Tibial nerve (tissue), 4 donors: ENCODE measurements around the gene CFAP46. TPM values are rescaled to one million over a fixed set of nuclear protein-coding genes. Genes with fewer than 3 reads are reported as not detected.

Experiments
- DNase-seq, 2 donors: peaks; one replicate each; pipeline ENCODE4 v3.0.0-alpha.2; 2019; ENCODE audit warnings: low spot score in 2 of 2
- H3K27ac ChIP-seq, 4 donors: fragments of 200-600 bp; sonication (generic) in 3 of 4; one replicate each; pipeline ENCODE4 v1.5.1; 2017 to 2019; ENCODE audit warnings: mild to moderate bottlenecking in 1 of 4
- H3K27me3 ChIP-seq, 2 donors: fragments of 200-600 bp; sonication (generic) in 1 of 2; one replicate each; pipeline versions ENCODE4 v1.5.1 to v1.6.0; 2017 to 2019
- H3K36me3 ChIP-seq, 3 donors: fragments of 200-600 bp; sonication (generic); one replicate each; pipeline ENCODE4 v1.5.1; 2018 to 2019
- H3K4me1 ChIP-seq, 4 donors: fragments of 200-600 bp; sonication (generic) in 3 of 4; one replicate each; pipeline ENCODE4 v1.5.1; 2017 to 2019
- H3K4me3 ChIP-seq, 4 donors: fragments of 200-600 bp; sonication (generic) in 3 of 4; one replicate each; pipeline ENCODE4 v1.5.1; 2017 to 2019; ENCODE audit warnings: mild to moderate bottlenecking in 1 of 4, moderate library complexity in 1 of 4
- H3K9me3 ChIP-seq, 4 donors: fragments of 200-600 bp; sonication (generic) in 3 of 4; one replicate each; pipeline ENCODE4 v1.5.1; 2017 to 2019
- EP300 ChIP-seq, 2 donors: sonication (generic); formaldehyde crosslinking; IDR thresholded peaks; one replicate each; pipeline ENCODE4 v1.6.1; 2017; ENCODE audit warnings: antibody characterized with exemption in 2 of 2, mild to moderate bottlenecking in 1 of 2
- POLR2A ChIP-seq, 2 donors: fragments of 450-650 bp; IDR thresholded peaks; one replicate each; pipeline ENCODE4 v1.6.1; 2017; ENCODE audit warnings: antibody characterized with exemption in 2 of 2, mild to moderate bottlenecking in 2 of 2, moderate library complexity in 2 of 2
- WGBS, 2 donors: methylation state at CpG; one replicate each; pipeline ENCODE4 v1.1.5; 2018; 5-methylcytosine and 5-hydroxymethylcytosine counted together
- total RNA-seq, 4 donors: library from RNA; depleted of rRNA; stranded (reverse); fragments of >200 nt; gene quantifications; one replicate each; pipeline ENCODE4 v1.1.0, GENCODE V29; 2016
- TF ChIP-seq, protein P1 (sequence below), 5 experiments: fragments of 200-600 bp in 3 of 5; fragments of 450-650 bp in 2 of 5; sonication (generic) in 3 of 5; IDR thresholded peaks; one replicate each; pipeline ENCODE4 v1.5.1; 2016 to 2019; ENCODE audit warnings: antibody characterized with exemption in 5 of 5, mild to moderate bottlenecking in 3 of 5, moderate library complexity in 2 of 5

CFAP46 gene
- total RNA-seq, 4 donors from 2014 or later: 0.90 to 1.4 TPM; not detected in 2

DNA sequence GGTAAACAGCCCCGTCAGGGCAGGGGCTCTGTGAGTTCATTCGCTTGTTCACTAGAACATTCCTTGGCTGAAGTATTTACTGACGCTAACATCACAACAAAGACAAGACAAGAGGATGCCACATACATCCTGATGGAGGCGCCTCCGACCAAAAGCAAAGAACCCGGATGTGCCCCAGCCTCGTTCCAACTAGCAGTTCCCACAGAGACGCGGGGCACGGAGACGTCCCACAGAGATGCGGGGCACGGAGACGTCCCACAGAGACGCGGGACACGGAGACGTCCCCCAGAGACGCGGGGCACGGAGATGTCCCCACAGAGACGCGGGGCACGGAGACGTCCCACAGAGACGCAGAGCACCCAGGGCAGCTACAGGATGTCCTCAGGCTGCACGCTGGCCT is 35.4 kb upstream of the CFAP46 start:
- 66 to 79% methylated on average over 27 of the region's 27 CpGs for WGBS, 2 donors
- TF ChIP-seq POLR2A (IDR thresholded peaks at IDR 0.05) (no peak), EP300 (IDR thresholded peaks at IDR 0.05) (no peak)
- TF ChIP-seq, protein P1, sequence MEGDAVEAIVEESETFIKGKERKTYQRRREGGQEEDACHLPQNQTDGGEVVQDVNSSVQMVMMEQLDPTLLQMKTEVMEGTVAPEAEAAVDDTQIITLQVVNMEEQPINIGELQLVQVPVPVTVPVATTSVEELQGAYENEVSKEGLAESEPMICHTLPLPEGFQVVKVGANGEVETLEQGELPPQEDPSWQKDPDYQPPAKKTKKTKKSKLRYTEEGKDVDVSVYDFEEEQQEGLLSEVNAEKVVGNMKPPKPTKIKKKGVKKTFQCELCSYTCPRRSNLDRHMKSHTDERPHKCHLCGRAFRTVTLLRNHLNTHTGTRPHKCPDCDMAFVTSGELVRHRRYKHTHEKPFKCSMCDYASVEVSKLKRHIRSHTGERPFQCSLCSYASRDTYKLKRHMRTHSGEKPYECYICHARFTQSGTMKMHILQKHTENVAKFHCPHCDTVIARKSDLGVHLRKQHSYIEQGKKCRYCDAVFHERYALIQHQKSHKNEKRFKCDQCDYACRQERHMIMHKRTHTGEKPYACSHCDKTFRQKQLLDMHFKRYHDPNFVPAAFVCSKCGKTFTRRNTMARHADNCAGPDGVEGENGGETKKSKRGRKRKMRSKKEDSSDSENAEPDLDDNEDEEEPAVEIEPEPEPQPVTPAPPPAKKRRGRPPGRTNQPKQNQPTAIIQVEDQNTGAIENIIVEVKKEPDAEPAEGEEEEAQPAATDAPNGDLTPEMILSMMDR (IDR thresholded peaks at IDR 0.05): no peak

DNA sequence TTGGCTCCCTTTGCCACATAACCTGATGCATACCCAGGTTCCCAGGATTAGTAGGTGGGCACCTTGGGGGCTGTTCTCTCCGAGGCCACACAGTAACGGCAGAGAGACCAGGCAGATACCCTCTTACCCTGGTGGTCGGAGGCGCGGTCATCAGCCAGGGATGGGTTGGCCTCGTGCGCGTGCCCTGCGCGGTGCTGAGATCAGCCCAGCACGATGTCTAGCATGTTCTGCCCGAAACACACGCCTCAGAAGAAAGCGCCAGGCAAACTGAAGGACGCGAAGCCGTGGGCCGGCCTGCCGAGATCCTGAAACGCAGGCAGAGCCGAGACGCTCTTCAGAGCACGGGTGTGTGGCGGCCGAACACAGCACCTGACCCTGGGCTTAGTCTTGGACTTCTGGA is 34.7 kb upstream of the CFAP46 start:
- peaks cover 0 to 36% of the 10 kb centered on the region in 2 donors for H3K27me3 ChIP-seq
- no peak overlapping the region for H3K4me3 ChIP-seq
- H3K4me1 ChIP-seq: no peaks in the 10 kb centered on the region
- TF ChIP-seq, protein P1 (IDR thresholded peaks at IDR 0.05): no peak
- no peak for TF ChIP-seq EP300 (IDR thresholded peaks at IDR 0.05)
- no peak for DNase-seq
- H3K27ac ChIP-seq: no peak overlapping the region
- no peaks in the 10 kb centered on the region for H3K9me3 ChIP-seq
- WGBS, 2 donors: 95% methylated on average over 25 of the region's 25 CpGs
- H3K36me3 ChIP-seq: no peaks in the 10 kb centered on the region

More for the DNA sequence above, 35.4 kb upstream of the CFAP46 start:
- Histone ChIP-seq H3K27ac (no peak overlapping the region), H3K4me1 (no peaks in the 10 kb centered on the region), H3K9me3 (no peaks in the 10 kb centered on the region), H3K4me3 (no peak overlapping the region), H3K36me3 (no peaks in the 10 kb centered on the region), H3K27me3 (peaks cover 0 to 28% of the 10 kb centered on the region in 2 donors)
- DNase-seq: no peak

DNA sequence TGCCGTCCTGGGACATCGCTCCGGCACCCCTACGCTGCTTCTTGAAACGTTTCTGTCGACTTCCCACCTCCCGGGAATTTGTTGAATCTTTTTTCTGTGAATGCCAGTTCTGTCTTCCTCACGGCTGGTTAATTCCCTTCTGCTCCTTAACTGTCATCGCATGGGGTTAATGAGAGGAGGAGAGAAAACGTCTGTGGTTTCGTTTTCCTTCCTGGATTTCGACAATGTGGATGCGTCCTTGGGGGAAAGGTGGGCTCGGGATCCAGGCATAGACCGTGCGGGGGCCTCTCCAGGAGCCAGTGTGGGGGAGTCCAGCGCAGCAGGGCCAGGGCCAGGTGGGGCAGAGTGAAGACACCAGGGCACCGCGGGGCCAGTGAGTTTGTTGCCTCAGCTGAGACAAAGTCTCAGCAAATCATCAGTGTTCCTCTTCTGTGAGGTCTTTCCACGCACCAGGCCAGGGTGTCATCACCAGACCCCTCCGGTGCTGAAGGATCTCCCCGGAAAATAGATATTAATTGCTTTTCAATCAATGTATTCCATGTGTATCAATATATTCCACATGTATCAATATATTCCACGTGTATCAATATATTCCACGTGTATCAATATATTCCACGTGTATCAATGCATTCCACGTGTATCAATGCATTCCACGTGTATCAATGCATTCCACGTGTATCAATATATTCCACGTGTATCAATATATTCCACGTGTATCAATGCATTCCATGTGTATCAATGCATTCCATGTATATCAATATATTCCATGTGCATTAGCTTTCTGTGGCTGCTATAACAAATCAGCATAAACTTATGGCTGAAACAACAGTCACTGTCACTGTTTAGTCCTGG is 33.7 kb upstream of the CFAP46 start:
- peaks cover 0 to 46% of the 10 kb centered on the region in 2 donors for H3K27me3 ChIP-seq
- TF ChIP-seq, protein P1 (IDR thresholded peaks at IDR 0.05): no peak
- TF ChIP-seq EP300 (IDR thresholded peaks at IDR 0.05) (no peak), POLR2A (IDR thresholded peaks at IDR 0.05) (no peak)
- 72 to 74% methylated on average over 30 of the region's 30 CpGs for WGBS, 2 donors

DNA sequence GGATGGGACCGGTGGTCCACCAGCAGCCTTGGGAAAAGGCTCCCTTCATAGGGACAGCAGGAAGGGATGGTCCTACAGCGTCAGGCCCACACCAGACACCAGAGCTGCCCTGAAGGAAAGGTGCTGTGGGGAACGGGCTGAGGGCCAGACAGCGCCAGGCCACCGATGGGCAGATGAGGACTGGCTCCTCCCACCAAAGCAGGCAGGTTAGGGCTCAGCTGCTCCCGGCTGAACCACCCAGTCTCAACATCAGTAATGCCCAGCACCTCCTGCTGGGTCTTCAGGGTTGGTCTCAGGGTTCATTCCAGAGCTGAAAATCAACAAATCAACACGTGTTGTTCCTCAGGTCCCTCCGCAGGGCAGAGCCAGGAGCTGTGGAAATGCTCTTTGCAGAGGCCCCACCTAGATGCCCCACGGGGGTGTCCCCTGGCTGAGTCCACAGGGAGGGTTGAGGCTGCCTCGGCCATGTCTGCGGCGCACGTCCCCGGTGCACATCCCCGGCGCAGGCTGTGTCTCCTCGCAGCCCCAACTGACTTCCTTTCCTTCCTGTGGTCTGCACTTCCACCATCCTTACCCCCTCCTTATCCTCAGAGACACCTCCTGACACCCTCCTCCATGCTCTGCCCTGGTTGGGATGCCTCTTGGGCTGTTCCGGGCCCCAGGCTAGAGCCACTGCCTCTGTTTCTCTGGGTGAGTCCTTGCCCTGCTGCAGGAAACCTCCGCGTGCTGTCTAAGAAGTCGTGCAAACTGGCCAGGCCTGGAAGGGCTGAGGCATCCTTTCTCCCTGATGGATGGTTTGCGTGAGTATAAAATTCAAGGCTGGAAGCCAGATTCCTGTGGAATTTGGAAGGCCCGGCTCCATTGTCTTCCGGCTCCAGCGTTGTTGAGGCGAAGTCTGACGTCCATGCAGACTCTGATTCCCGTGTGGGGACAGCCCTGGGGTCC is 32.8 kb upstream of the CFAP46 start:
- H3K27me3 ChIP-seq: peaks cover 0 to 53% of the 10 kb centered on the region in 2 donors
- 59 to 65% methylated on average over 26 to 28 of the region's 28 CpGs for WGBS, 2 donors
- no peaks in the 10 kb centered on the region for H3K4me1 ChIP-seq
- H3K9me3 ChIP-seq: peaks cover 0 to 7% (median 0%) of the 10 kb centered on the region in 4 donors
- no peak for TF ChIP-seq EP300 (IDR thresholded peaks at IDR 0.05)
- no peak for TF ChIP-seq POLR2A (IDR thresholded peaks at IDR 0.05)
- TF ChIP-seq, protein P1 (IDR thresholded peaks at IDR 0.05): no peak
- no peak overlapping the region for H3K4me3 ChIP-seq
- no peaks in the 10 kb centered on the region for H3K36me3 ChIP-seq
- no peak overlapping the region for H3K27ac ChIP-seq
- DNase-seq: no peak

More for the DNA sequence above, 33.7 kb upstream of the CFAP46 start:
- no peaks in the 10 kb centered on the region for H3K9me3 ChIP-seq
- H3K27ac ChIP-seq: no peak overlapping the region
- no peak for DNase-seq
- H3K4me1 ChIP-seq: no peaks in the 10 kb centered on the region
- no peak overlapping the region for H3K4me3 ChIP-seq
- no peaks in the 10 kb centered on the region for H3K36me3 ChIP-seq
